Muscle of back (tissue), 11 donors: ENCODE measurements around the gene SNX3. TPM values are rescaled to one million over a fixed set of nuclear protein-coding genes. Genes with fewer than 3 reads are reported as not detected.
A peak's percentile ranks its signal among the peaks of the same experiment; 100 is the strongest.

Experiments
- DNase-seq, 3 donors: peaks; one replicate each; pipeline versions ENCODE4 v3.0.0 to v3.0.0-alpha.2; 2013
- polyA plus RNA-seq, 10 donors: library from polyadenylated mRNA; unstranded; fragments of 120-200 nt; gene quantifications; one replicate each; pipeline ENCODE4 v1.2.1, GENCODE V29; 2013; ENCODE audit not compliant: insufficient read length in 10 of 10

Gene SNX3
- polyA plus RNA-seq, 10 donors = 217 to 256 (median 247) TPM

DNA sequence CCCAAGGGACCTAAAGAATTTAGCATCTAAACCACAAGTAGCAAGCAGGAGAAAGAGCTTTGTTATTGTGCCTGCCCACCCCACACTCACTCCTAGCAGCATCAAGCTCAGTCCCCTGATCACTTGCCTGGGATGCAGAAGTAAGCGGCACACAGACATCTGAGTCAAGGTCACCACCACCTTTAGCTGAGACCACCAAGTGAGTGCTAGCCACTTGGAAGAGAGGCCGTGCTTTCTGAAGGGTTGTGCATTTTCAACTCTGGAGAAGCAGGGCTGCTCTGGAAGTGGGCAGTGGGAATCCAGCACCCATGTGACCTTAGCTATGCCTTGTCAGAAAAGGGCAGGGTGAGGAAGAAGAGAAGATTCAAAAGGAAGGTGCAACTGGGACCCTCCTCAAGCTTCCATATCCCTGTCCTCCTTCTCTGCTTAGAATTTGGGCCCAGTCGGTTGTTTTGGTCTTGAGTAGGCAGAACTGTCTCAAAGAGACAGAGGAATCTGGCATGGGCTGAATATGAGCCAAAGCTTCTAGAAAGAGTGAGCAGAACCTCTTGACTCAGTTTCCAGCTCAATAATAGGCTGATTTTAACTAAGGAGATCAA is 88.8 kb downstream of the SNX3 start:
- DNase-seq = no peak

- DNase-seq = no peak
These were observed 89.4 kb downstream of the SNX3 start for GRCh38 chr6:108171291-108171917.

DNA sequence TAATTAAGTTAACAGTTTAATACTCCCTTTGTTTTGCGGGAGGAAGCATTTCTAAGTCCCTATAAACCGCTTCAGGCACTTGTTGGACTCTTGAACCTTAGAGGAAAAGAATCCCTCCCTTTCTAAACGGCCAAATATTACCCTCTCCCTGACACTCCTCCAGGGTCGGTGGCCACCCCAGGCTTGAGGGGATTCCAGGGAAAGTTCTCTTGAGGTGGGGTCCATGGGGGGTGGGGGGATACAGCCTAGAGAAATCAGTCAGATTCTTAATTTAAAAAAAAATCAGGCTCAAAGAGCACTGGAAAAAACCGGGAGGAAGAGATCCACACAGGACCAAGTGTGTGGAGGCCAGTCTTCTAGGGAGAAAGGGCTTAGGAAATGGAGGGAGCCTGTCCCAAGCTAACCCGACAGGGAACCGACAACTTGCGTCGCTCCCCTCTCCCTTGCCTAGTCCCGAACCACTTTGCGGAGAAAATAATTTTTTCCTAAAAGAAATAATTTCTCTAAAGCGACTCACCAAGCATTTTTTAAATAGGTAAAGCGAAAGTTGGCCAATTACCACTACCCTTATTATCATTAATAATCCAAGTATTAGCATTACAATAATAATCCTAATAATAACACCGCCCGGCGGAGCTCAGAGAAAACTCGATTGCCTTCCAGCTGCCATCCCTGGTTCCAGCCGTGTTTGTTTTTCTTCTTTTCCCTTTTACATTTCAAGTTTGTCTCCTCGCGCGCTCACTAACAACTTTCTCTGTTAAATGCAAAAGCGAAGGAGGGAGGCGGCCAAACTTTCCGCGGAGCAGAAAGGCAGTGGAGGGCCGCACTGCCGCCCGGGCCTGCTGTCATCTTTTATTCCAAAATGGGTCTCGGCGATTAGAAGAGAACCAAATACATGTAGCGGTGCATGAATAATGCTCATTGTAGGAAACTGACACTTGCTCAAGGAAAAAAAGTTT is 90.2 kb downstream of the SNX3 start:
- peak in 1 of 3 donors; percentile 28 for DNase-seq

GRCh38 chr6:108169464-108170331 is 91.1 kb downstream of the SNX3 start:
- no peak for DNase-seq

DNA sequence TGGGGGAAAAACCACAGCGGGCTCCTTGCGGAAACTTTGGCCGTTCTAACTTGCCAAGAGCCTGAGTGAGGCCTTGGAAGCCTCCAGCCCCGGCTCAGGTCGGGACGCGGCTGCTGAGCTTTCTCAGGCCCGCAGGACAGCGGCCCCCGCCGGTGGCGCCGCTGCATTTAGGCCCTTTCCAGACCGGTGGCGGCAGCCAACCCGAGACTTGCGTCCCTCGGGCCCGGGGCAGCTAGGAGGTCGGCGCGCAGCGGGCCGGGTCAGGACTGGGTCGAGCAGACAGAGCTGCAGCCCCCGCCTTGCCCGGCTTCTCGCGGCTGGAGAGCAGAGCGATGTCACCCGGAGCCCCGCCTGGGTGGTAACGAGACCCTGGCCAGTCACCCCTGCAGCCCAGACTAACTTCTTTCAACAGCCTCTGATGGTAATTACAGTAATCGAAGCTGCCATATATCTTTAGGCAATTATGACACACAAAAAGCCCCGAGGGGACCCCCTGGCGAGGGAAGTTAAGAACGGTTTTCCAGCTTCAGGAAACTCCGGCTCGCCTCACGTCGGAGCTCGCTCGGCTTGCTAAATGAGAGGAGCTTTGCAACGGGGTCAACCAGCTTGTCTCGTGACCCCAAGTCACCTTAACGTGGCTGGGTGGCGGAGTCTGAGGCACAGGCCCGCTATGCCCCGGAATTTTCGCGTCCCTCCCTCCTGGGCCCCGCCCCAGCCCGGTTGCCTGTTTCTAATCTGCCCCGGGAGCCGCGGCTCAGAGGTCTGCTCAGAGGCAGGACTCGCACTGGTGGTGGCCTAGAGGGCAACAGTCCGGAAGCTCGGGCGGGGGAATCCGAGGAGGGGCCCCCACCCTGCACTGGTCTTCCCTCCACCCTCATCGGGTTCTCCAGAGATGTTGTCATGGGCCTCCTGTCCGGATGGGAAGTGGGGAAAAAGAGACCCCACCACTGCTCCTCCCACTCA is 92.1 kb downstream of the SNX3 start:
- peak in 1 of 3 donors; percentile 66 for DNase-seq

GRCh38 chr6:108168090-108168463 is 92.8 kb downstream of the SNX3 start:
- no peak for DNase-seq

DNA sequence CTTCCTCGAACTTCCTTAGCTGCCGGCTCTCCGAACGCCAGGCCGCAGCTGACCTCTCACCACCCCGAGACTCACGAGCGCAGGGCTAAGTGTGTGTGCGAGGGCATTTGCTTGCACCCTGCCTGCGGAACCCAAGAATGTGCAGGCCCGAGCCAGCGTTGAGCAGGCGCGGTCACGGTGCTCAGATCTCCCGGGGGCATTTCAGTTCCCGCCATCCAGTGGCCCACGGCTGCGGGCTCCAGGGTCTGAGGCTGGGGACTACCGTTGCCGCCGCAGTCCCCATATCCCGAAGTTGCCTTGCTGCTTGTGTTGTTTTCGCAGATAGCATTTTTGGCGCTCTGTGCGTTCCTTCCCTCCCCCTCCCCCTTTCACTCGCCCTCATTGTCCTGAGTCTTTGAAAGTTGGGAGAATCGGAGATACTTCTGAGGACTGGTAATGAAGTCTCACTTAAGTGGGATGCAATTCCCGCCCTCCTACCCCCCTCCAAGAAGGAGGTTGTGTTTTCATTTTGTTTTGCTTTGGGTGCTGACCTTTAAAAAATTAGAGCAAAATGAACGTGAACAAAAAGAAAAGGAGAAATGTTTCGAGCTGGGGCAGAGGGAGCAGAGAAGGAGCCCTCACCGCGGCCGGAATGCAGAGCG is 93.3 kb downstream of the SNX3 start:
- DNase-seq = peak in 1 of 3 donors; percentile 50

GRCh38 chr6:108166664-108167448 is 94.0 kb downstream of the SNX3 start:
- peak in 1 of 3 donors; percentile 24 for DNase-seq

DNA sequence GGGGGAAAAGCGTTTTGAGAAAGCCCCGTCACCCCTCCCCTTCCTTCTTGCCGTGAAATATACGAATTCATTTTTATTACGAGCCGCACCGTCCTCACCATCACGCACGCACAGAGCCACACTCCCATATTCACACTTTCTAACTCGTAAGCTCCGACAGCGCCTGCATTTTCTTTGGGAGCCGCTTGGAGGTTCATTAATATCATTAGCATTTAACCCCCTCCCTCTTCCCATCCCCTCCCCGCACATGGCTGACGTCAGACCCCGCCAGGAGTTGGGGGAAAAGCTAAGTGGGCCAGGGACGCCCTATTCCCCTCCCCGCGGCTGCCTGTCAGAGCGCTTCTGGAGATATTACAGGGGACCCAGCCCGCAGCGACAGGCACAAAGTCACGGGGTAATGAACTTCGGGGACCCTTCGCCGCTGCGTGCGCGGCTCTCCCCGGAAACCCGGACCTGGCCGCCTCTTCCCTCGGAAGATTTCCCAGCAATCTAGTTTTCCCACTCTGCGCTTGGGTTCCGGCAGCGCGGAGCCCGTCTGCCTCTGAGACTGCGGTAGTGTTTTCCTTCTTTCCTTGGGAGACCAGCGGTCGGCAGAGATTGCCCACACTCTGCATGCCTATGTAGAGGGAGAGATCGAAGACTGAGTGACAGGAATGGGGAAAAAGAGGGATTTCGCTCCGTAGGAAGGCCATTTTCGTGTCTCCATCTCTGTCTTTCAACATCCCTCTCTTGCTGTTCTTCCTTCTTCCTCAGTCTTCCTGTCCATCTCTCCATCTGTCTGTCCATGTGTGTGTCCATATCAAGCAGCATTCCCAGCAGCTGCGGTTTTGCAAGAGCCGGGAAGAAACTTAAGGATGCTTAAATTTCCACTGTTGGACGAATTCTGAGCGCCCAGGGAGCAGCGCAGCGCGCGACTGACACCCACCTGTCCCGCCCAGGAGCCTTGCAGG is 94.9 kb downstream of the SNX3 start, which contains the start of gene NR2E1:
TSS of gene NR2E1 (plus strand) at position 309 of the 950 bp plus-strand sequence. CDS start 744 bp downstream, outside the sequence.
- DNase-seq = peak in 1 of 3 donors; percentile 49

GRCh38 chr6:108164815-108165706 is 95.8 kb downstream of the SNX3 start:
- DNase-seq = peak in 1 of 3 donors; percentile 38

DNA sequence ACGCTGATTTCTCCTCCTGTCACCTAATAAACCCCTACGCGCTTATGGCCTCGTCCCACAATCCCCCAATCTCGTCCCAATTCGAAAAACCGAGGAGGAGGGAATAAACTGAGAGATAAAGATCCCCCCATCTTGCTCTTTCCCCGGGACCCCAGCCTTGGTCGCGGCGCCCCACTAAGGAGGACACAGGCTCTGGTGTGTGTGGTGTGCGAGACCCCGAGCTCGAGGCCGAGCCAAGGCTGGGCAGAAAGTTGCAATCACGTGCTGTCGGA is 96.4 kb downstream of the SNX3 start:
- DNase-seq = no peak

DNA sequence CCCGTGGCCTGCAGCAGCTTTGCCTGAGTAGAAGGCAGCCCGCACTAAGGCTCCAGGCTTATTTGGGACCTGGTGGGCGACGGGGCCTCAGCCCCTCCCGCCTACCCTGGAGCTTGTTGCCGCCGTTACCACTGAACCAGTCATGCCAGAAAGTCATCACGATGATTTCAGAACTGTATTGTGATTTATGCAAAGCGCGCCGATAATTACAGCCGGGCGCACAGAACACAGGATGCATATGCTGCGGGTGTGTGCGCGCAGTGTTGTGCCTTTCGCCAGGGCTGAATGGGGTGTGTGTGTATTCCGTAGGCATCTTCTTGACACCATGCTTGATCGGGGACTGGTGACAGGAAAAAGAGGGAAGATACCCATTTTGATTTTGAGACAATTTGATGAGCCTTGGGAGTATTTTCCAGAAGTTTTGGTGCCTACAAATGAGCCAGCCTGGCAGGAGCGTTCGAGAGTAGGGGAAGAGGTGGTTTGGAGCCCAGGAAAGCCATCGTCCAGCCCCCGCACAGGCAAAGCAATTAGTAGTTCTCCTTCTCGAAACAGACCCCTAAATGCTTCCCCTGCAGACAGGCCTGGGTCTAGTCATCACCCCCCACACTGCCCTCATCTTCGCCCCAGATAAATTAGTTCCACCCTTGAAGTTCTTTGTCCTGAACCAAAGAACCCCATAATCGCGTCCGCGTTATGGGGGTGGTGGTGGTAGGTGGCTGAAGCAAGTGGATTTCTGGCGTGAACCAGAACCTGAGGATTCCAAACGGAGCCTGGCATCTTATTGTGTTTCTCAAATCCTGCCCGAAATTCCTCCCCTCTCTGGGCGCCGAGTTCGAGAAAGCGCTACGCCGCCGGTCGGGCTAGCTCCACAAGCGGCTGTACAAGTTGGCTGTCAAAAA is 96.9 kb downstream of the SNX3 start:
- peak in 1 of 3 donors; percentile 11 for DNase-seq

DNA sequence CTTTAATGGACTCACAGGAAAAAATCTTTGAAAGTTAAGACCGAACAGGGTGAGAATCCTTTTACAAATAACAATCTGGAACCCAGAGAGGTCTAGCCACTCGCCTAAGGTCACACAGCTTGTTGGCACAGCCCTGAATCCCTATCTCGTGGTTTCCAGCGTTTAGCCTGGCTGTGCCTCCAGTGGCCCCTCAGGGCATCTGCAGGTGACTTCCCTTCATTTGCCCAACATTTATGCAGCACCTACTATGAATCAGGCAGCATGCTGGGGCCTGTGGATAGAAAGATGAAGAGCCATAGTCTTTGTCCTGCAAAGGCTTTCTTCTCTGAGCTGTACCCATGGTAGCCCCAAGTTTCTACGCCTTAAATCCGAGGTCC is 97.6 kb downstream of the SNX3 start:
- no peak for DNase-seq

DNA sequence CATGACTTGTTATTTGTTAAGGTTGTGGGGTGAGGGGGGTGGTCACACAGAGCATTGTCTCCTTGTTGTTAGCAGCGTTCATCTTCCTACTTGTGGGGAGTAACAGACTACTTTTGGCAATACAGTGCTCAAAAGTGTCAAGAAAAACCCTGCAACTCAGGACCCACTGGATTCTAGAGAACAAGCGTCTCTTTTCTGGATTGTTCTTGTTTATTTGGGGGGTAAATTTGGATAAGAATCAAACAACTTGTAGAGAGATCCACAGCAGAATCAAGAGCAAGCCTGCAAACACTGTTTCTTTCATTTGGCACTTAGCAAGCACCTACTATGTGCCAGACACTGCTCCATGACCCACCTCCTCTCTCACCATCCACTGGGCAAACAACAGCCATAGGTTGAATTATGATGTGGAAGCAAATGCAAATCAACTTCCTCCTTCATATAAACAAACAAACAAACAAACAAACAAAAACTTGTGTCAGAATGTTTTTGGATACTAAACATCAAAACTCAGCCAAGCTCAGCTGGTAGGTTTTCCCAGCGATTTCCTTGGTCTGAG is 99.0 kb downstream of the SNX3 start:
- DNase-seq = no peak
